Measurements from ENCODE around the gene CYP24A1. TPM values are rescaled to one million over a fixed set of nuclear protein-coding genes. Genes with fewer than 3 reads are reported as not detected.

CYP24A1 gene
- total and polyA plus RNA-seq, 8 donors: 0.09 TPM; not detected in 7

GRCh38 chr20:54165014-54165413 lies 8.8 kb downstream of the CYP24A1 start:
- DNase-seq: no peak
- WGBS, 2 donors: 76 to 92% methylated on average over 9 of the region's 9 CpGs
- ATAC-seq: no peak
- Histone ChIP-seq H3K27ac (no peak overlapping the region), H3K4me1 (no peaks in the 10 kb centered on the region), H3K4me3 (no peak overlapping the region), H3K9me3 (no peaks in the 10 kb centered on the region), H3K27me3 (peaks cover 0 to 18% (median 0%) of the 10 kb centered on the region in 4 donors), H3K36me3 (no peaks in the 10 kb centered on the region)
- no peak for TF ChIP-seq CTCF (IDR thresholded peaks at IDR 0.05)
- intact Hi-C loops (cut with DNase I): no loop called here
- no peak for FAIRE-seq

GRCh38 chr20:54163402-54163801 lies 10.4 kb downstream of the CYP24A1 start:
- Histone ChIP-seq H3K27ac (no peak overlapping the region), H3K4me1 (no peaks in the 10 kb centered on the region), H3K27me3 (peaks cover 0 to 17% (median 0%) of the 10 kb centered on the region in 4 donors), H3K36me3 (no peaks in the 10 kb centered on the region), H3K9me3 (no peaks in the 10 kb centered on the region), H3K4me3 (no peak overlapping the region)
- FAIRE-seq (no peak), ATAC-seq (no peak), DNase-seq (no peak)
- 59 to 68% methylated on average over 5 of the region's 5 CpGs for whole genome bisulfite sequencing, 2 donors
- no peak for TF ChIP-seq CTCF (IDR thresholded peaks at IDR 0.05)
- intact Hi-C loops (cut with DNase I): no loop called here

- WGBS, 2 donors: 42 to 44% methylated on average over 16 of the region's 16 CpGs
- FAIRE-seq: no peak
Measured at GRCh38 chr20:54162378-54163009, 11.3 kb downstream of the CYP24A1 start.

GRCh38 chr20:54161821-54162149 lies 12.0 kb downstream of the CYP24A1 start:
- no peak for DNase-seq
- Histone ChIP-seq H3K9me3 (no peaks in the 10 kb centered on the region), H3K36me3 (no peaks in the 10 kb centered on the region), H3K4me1 (no peaks in the 10 kb centered on the region), H3K4me3 (no peak overlapping the region), H3K27me3 (peaks cover 0 to 9% (median 0%) of the 10 kb centered on the region in 4 donors), H3K27ac (no peak overlapping the region)
- intact Hi-C loops (cut with DNase I): no loop called here
- no peak for FAIRE-seq
- 86 to 92% methylated on average over 4 of the region's 4 CpGs for WGBS, 2 donors
- no peak for TF ChIP-seq CTCF (IDR thresholded peaks at IDR 0.05)
- ATAC-seq: no peak

More at GRCh38 chr20:54162378-54163009, 11.3 kb downstream of the CYP24A1 start:
- Histone ChIP-seq H3K9me3 (no peaks in the 10 kb centered on the region), H3K27ac (no peak overlapping the region), H3K4me3 (no peak overlapping the region), H3K36me3 (no peaks in the 10 kb centered on the region), H3K27me3 (peaks cover 0 to 9% (median 0%) of the 10 kb centered on the region in 4 donors), H3K4me1 (no peaks in the 10 kb centered on the region)
- TF ChIP-seq CTCF (IDR thresholded peaks at IDR 0.05): no peak
- DNase-seq (no peak), ATAC-seq (no peak)
- intact Hi-C loops (cut with DNase I): no loop called here

- 66 to 82% methylated on average over 9 of the region's 9 CpGs for WGBS, 2 donors
- ATAC-seq: no peak
- TF ChIP-seq CTCF (IDR thresholded peaks at IDR 0.05): no peak
- H3K27ac ChIP-seq: no peak overlapping the region
- no peak overlapping the region for H3K4me3 ChIP-seq
- peaks cover 0 to 5% (median 0%) of the 10 kb centered on the region in 4 donors for H3K27me3 ChIP-seq
- FAIRE-seq: no peak
- H3K4me1 ChIP-seq: no peaks in the 10 kb centered on the region
- no peaks in the 10 kb centered on the region for H3K9me3 ChIP-seq
- H3K36me3 ChIP-seq: no peaks in the 10 kb centered on the region
- no peak for DNase-seq
- intact Hi-C loops (cut with DNase I): no loop called here
Measured at GRCh38 chr20:54161008-54161820, 12.6 kb downstream of the CYP24A1 start.
